Measurements from ENCODE around the gene TNIP2.
"Not testable (repeated sequence)": the region's sequence is repeated elsewhere in the genome, so short reads cannot be mapped to it uniquely, and the experiment has no call there.

DNA sequence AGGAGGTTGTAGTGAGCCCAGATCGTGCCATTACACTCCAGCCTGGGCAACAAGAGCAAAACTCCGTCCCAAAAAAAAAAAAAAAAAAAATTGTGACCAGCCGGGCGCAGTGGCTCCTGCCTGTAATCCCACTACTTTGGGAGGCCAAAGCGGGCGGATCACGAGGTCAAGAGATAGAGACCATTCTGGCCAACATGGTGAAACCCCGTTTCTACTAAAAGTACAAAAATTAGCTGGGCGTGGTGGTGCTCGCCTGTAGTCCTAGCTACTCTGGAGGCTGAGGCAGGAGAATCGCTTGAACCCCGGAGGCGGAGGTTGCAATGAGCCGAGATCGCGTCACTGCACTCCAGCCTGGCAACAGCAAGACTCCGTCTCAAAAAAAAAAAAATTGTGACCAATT is 29.3 kb downstream of the TNIP2 start:
- TF ChIP-seq, protein P1, sequence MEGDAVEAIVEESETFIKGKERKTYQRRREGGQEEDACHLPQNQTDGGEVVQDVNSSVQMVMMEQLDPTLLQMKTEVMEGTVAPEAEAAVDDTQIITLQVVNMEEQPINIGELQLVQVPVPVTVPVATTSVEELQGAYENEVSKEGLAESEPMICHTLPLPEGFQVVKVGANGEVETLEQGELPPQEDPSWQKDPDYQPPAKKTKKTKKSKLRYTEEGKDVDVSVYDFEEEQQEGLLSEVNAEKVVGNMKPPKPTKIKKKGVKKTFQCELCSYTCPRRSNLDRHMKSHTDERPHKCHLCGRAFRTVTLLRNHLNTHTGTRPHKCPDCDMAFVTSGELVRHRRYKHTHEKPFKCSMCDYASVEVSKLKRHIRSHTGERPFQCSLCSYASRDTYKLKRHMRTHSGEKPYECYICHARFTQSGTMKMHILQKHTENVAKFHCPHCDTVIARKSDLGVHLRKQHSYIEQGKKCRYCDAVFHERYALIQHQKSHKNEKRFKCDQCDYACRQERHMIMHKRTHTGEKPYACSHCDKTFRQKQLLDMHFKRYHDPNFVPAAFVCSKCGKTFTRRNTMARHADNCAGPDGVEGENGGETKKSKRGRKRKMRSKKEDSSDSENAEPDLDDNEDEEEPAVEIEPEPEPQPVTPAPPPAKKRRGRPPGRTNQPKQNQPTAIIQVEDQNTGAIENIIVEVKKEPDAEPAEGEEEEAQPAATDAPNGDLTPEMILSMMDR (IDR thresholded peaks at IDR 0.05) = not testable (repeated sequence)
- not testable (repeated sequence) for TF ChIP-seq POLR2A (IDR thresholded peaks at IDR 0.05)

All from ovary (tissue), 3 donors.